HFF-Myc (cell line): ENCODE results near the gene FARP2.
"Not testable (repeated sequence)": the region's sequence is repeated elsewhere in the genome, so short reads cannot be mapped to it uniquely, and the experiment has no call there.

ENCODE experiments used
- DNase-seq: peaks from one replicate; pipeline ENCODE4 v3.0.0-alpha.2; 2011; ENCODE audit warnings: low read depth; ENCODE audit errors: extremely low read depth
- H3K4me3 ChIP-seq: replicated peaks from 2 replicates; pipeline ENCODE4 v1.5.1; 2011; ENCODE audit warnings: low read depth, mild to moderate bottlenecking, control low read depth, low read length
- CTCF ChIP-seq: IDR thresholded peaks from 2 replicates; pipeline ENCODE4 v1.5.1; 2012; ENCODE audit warnings: mild to moderate bottlenecking, low read depth, low read length, control low read depth; ENCODE audit errors: missing control alignments

The FARP2 gene

GRCh38 chr2:241516520-241516965 is 160.5 kb downstream of the FARP2 start:
- DNase-seq: no peak
- no peak overlapping the region for H3K4me3 ChIP-seq
- TF ChIP-seq CTCF: no peak

GRCh38 chr2:241517297-241517696 is 161.2 kb downstream of the FARP2 start:
- TF ChIP-seq CTCF: no peak
- H3K4me3 ChIP-seq: no peak overlapping the region
- no peak for DNase-seq

- no peak overlapping the region for H3K4me3 ChIP-seq
- no peak for TF ChIP-seq CTCF
- no peak for DNase-seq
These were observed 163.6 kb downstream of the FARP2 start for GRCh38 chr2:241519669-241520068.

- no peak for TF ChIP-seq CTCF
- no peak overlapping the region for H3K4me3 ChIP-seq
- DNase-seq: no peak
These were observed 166.4 kb downstream of the FARP2 start for GRCh38 chr2:241522477-241522876.

GRCh38 chr2:241525818-241526780 is 170.0 kb downstream of the FARP2 start:
- not testable (repeated sequence) for DNase-seq, H3K4me3 ChIP-seq

GRCh38 chr2:241530571-241530970 is 174.5 kb downstream of the FARP2 start:
- no peak for TF ChIP-seq CTCF
- no peak for DNase-seq
- H3K4me3 ChIP-seq: no peak overlapping the region

GRCh38 chr2:241531161-241531722 is 175.2 kb downstream of the FARP2 start:
- TF ChIP-seq CTCF: no peak
- DNase-seq: no peak

More at GRCh38 chr2:241531161-241531722, 175.2 kb downstream of the FARP2 start:
- H3K4me3 ChIP-seq: no peak overlapping the region
